Erythroblast (primary cell): Measurements from ENCODE around the gene ARHGAP42.

Experiments used
- GATA1 ChIP-seq: IDR thresholded peaks from 2 replicates; pipeline ENCODE4 v1.6.1; 2011; ENCODE audit warnings: low read depth, mild to moderate bottlenecking, control low read depth, low read length, moderate library complexity
- POLR2A ChIP-seq: IDR thresholded peaks from 2 replicates; pipeline ENCODE4 v1.6.1; 2011; ENCODE audit warnings: mild to moderate bottlenecking, low read length

GRCh38 chr11:101028644-101029043 is 341.6 kb downstream of the ARHGAP42 start:
- TF ChIP-seq POLR2A (no peak), GATA1 (no peak)
